ENCODE results near the gene RCBTB1. TPM values are rescaled to one million over a fixed set of nuclear protein-coding genes. Genes with fewer than 3 reads are reported as not detected.

The RCBTB1 gene
- total RNA-seq, 1 experiment from 2014 or later: 26.1 TPM

DNA sequence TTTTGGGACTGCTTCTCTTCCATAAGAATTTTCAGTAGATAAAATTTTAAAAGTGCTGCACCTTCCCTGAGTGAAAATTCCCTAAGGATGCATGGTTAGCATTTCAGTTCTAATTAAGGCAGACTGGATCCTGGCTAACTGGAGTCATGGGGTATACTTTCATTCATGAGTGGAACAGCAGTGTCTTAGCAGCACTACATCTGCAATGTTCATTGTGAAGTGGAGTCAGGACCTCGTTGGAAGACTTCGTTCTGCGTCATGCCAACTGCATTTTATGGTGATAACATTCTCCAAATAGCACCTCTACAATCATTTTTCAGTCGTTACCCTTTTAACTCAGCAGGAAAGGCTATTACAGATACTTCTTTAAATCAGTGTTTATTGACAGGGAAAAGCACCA lies 64.1 kb downstream of the RCBTB1 start:
- H2AFZ ChIP-seq (ENCODE audit: low read length): no peak overlapping the region
- H3K4me1 ChIP-seq (ENCODE audit: insufficient read depth, low read length): no peaks in the 10 kb centered on the region

More for the DNA sequence above, 64.1 kb downstream of the RCBTB1 start:
- no peaks in the 10 kb centered on the region for H3K79me1 ChIP-seq (ENCODE audit: insufficient read depth, low read depth, low read length, poor library complexity, severe bottlenecking)
- H3K27ac Mint-ChIP-seq: no peak overlapping the region
- no peak overlapping the region for H3K23ac ChIP-seq (ENCODE audit: insufficient read length, low read depth, low read length)
- no peaks in the 10 kb centered on the region for H4K20me1 ChIP-seq (ENCODE audit: control insufficient read depth, insufficient read depth, insufficient read length)
- H3K9me3 Mint-ChIP-seq: no peaks in the 10 kb centered on the region
- H3K4me3 Mint-ChIP-seq: no peak overlapping the region
- H3K14ac ChIP-seq (ENCODE audit: insufficient read depth, low read length): no peak overlapping the region
- H3K18ac ChIP-seq (ENCODE audit: insufficient read length, low read depth, low read length): no peak overlapping the region
- H2BK15ac ChIP-seq (ENCODE audit: low read depth, low read length): no peak overlapping the region
- H3K79me2 ChIP-seq (ENCODE audit: insufficient read depth, low read length): no peaks in the 10 kb centered on the region
- no peak overlapping the region for H2BK12ac ChIP-seq (ENCODE audit: insufficient read length, low read depth, low read length)
- H2BK20ac ChIP-seq (ENCODE audit: low read depth, low read length, poor library complexity, severe bottlenecking): no peak overlapping the region
- DNase-seq: no peak
- no peak overlapping the region for H2BK5ac ChIP-seq (ENCODE audit: insufficient read length, low read length)
- no peak overlapping the region for H4K8ac ChIP-seq (replicated peaks; ENCODE audit: insufficient read length, low read depth, low read length)
- H3K4me1 Mint-ChIP-seq: peaks cover 0 to 5% of the 10 kb centered on the region in 2 experiments; a peak in 1 of 4 replicates
- no peak overlapping the region for H2BK120ac ChIP-seq (ENCODE audit: low read depth, low read length, poor library complexity, severe bottlenecking)
- H2AK5ac ChIP-seq (ENCODE audit: insufficient read length, low read length): no peak overlapping the region
- no peak overlapping the region for H4K5ac ChIP-seq (ENCODE audit: insufficient read length, low read depth, low read length)
- no peak overlapping the region for H3K56ac ChIP-seq (ENCODE audit: insufficient read length, low read depth, low read length)
- no peak overlapping the region for H3K27ac ChIP-seq (ENCODE audit: insufficient read length, low read depth, low read length)
- H3K9ac ChIP-seq (ENCODE audit: extremely low read depth, insufficient read length, low read length): no peak overlapping the region
- peaks cover 0 to 8% (median 0%) of the 10 kb centered on the region in 3 experiments; a peak in 2 of 7 replicates for H3K36me3 Mint-ChIP-seq (ENCODE audit: insufficient read depth in 1 of 3, low read depth in 3 of 3)
- H3K27me3 Mint-ChIP-seq (ENCODE audit: low read depth): no peaks in the 10 kb centered on the region
- no peak overlapping the region for H3K4me2 ChIP-seq (ENCODE audit: insufficient read depth, insufficient read length, low read length)
- no peak overlapping the region for H4K91ac ChIP-seq (ENCODE audit: insufficient read length, low read depth, low read length)
- no peaks in the 10 kb centered on the region for H3K23me2 ChIP-seq (ENCODE audit: insufficient read length, low read depth, low read length, poor library complexity, severe bottlenecking)
- no peak overlapping the region for H3T11ph ChIP-seq (ENCODE audit: low read length)
- no peaks in the 10 kb centered on the region for H3K27me3 ChIP-seq (ENCODE audit: insufficient read depth, low read length)
- TF ChIP-seq, protein P1, sequence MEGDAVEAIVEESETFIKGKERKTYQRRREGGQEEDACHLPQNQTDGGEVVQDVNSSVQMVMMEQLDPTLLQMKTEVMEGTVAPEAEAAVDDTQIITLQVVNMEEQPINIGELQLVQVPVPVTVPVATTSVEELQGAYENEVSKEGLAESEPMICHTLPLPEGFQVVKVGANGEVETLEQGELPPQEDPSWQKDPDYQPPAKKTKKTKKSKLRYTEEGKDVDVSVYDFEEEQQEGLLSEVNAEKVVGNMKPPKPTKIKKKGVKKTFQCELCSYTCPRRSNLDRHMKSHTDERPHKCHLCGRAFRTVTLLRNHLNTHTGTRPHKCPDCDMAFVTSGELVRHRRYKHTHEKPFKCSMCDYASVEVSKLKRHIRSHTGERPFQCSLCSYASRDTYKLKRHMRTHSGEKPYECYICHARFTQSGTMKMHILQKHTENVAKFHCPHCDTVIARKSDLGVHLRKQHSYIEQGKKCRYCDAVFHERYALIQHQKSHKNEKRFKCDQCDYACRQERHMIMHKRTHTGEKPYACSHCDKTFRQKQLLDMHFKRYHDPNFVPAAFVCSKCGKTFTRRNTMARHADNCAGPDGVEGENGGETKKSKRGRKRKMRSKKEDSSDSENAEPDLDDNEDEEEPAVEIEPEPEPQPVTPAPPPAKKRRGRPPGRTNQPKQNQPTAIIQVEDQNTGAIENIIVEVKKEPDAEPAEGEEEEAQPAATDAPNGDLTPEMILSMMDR (conservative IDR thresholded peaks at IDR 0.05): no peak
- no peaks in the 10 kb centered on the region for H3K9me3 ChIP-seq (ENCODE audit: control insufficient read depth, low read depth, low read length)
- no peak overlapping the region for H3K4ac ChIP-seq (ENCODE audit: low read depth, low read length)
- no CpG with 5 or more reads among the region's 4 CpGs for WGBS (ENCODE audit: extremely low coverage, insufficient read length, low lambda C conversion rate)

All from H9 (cell line).